Gastrocnemius medialis (tissue), 4 donors: ENCODE measurements around the gene SEC23IP. TPM values are rescaled to one million over a fixed set of nuclear protein-coding genes. Genes with fewer than 3 reads are reported as not detected.
"Not testable (repeated sequence)": the region's sequence is repeated elsewhere in the genome, so short reads cannot be mapped to it uniquely, and the experiment has no call there.

Source experiments
- ATAC-seq, 2 donors: fragments of 150-250 bp; one replicate each; pipeline ENCODE4 v1.9.1; 2016
- DNase-seq, 2 donors: peaks; one replicate each; pipeline ENCODE4 v3.0.0-alpha.2; 2019
- H3K27ac ChIP-seq, 4 donors: fragments of 200-600 bp; sonication (generic); 1 replicate in 1 of 4; 2 replicates in 3 of 4; pipeline ENCODE4 v1.5.1; 2016 to 2018; ENCODE audit warnings: mild to moderate bottlenecking in 2 of 4, moderate library complexity in 1 of 4
- H3K27me3 ChIP-seq, 3 donors: fragments of 200-600 bp; sonication (generic) in 2 of 3; 1 replicate in 1 of 3; 2 replicates in 2 of 3; pipeline versions ENCODE4 v1.5.1 to v1.6.0; 2016 to 2019; ENCODE audit warnings: mild to moderate bottlenecking in 1 of 3, moderate library complexity in 1 of 3
- H3K36me3 ChIP-seq, 2 donors: fragments of 200-600 bp; sonication (generic) in 1 of 2; one replicate each; pipeline ENCODE4 v1.5.1; 2017 to 2018
- H3K4me1 ChIP-seq, 2 donors: fragments of 200-600 bp; sonication (generic) in 1 of 2; one replicate each; pipeline ENCODE4 v1.5.1; 2016 to 2017; ENCODE audit warnings: mild to moderate bottlenecking in 2 of 2
- H3K4me3 ChIP-seq, 4 donors: fragments of 200-600 bp; sonication (generic) in 3 of 4; 1 replicate in 1 of 4; 2 replicates in 3 of 4; pipeline ENCODE4 v1.5.1; 2016 to 2019; ENCODE audit warnings: mild to moderate bottlenecking in 2 of 4
- H3K9me3 ChIP-seq, 3 donors: fragments of 200-600 bp; sonication (generic) in 2 of 3; 1 replicate in 1 of 3; 2 replicates in 2 of 3; pipeline ENCODE4 v1.5.1; 2016 to 2019
- CTCF ChIP-seq, 5 experiments: fragments of 450-650 bp in 3 of 5; fragments of 200-600 bp in 2 of 5; sonication (generic) in 2 of 5; IDR thresholded peaks in 4 of 5; conservative IDR thresholded peaks in 1 of 5; 1 replicate in 4 of 5; 2 replicates in 1 of 5; pipeline ENCODE4 v1.5.1; 2016 to 2019; ENCODE audit warnings: antibody characterized with exemption in 5 of 5, mild to moderate bottlenecking in 3 of 5, moderate library complexity in 3 of 5
- POLR2A ChIP-seq, 2 donors: fragments of 450-650 bp; IDR thresholded peaks; one replicate each; pipeline ENCODE4 v1.6.1; 2017; ENCODE audit warnings: antibody characterized with exemption in 2 of 2, mild to moderate bottlenecking in 2 of 2, moderate library complexity in 2 of 2
- in situ Hi-C, 4 donors: fragments of 200-750 bp; cut with MboI; loops; one replicate each; pipeline versions ENCODE4 v1.15.0 to v1.8.0; 2017; ENCODE audit warnings: low sequenced_read_pairs in 4 of 4
- intact Hi-C: fragments of 100-400 bp; cut with DNase I; formaldehyde crosslinking; loops from one replicate; pipeline ENCODE4 v1.15.1; 2023; ENCODE audit warnings: low total_unique reads
- total RNA-seq, 4 donors: library from RNA; depleted of rRNA; stranded (reverse); fragments of >200 nt; gene quantifications; one replicate each; pipeline versions ENCODE4 v1.1.0 to v1.2.3, GENCODE V29; 2016

SEC23IP gene
- total RNA-seq, 4 donors from 2014 or later, result 12.6 to 28.6 (median 21.6) TPM

GRCh38 chr10:119898577-119898976, 6.0 kb downstream of the SEC23IP start:
- Histone ChIP-seq H3K36me3 (peaks cover 0 to 27% of the 10 kb centered on the region in 2 donors), H3K4me3 (no peak overlapping the region), H3K4me1 (peaks cover 20 to 23% of the 10 kb centered on the region in 2 donors), H3K9me3 (no peaks in the 10 kb centered on the region), H3K27ac (no peak overlapping the region), H3K27me3 (no peaks in the 10 kb centered on the region)
- TF ChIP-seq CTCF (IDR thresholded peaks at IDR 0.05 in 4 of 5, conservative IDR thresholded peaks at IDR 0.05 in 1 of 5) (no peak), POLR2A (IDR thresholded peaks at IDR 0.05) (no peak)
- ATAC-seq (no peak), DNase-seq (no peak)
- in situ Hi-C loops, result no loop called here
- intact Hi-C loops, result no loop called here

GRCh38 chr10:119903946-119904666, 11.6 kb downstream of the SEC23IP start:
- ATAC-seq, result no peak
- in situ Hi-C loops (no loop called here), intact Hi-C loops (no loop called here)
- TF ChIP-seq CTCF (IDR thresholded peaks at IDR 0.05 in 4 of 5, conservative IDR thresholded peaks at IDR 0.05 in 1 of 5) (no peak), POLR2A (IDR thresholded peaks at IDR 0.05) (no peak)
- Histone ChIP-seq H3K9me3 (no peaks in the 10 kb centered on the region), H3K4me1 (no peaks in the 10 kb centered on the region), H3K27ac (no peak overlapping the region), H3K27me3 (no peaks in the 10 kb centered on the region), H3K36me3 (peaks cover 0 to 62% of the 10 kb centered on the region in 2 donors), H3K4me3 (no peak overlapping the region)
- DNase-seq, result no peak

GRCh38 chr10:119907695-119908094, 15.2 kb downstream of the SEC23IP start:
- H3K4me1 ChIP-seq, in situ Hi-C loops, intact Hi-C loops, ATAC-seq, H3K4me3 ChIP-seq, H3K27me3 ChIP-seq, H3K27ac ChIP-seq, DNase-seq, H3K9me3 ChIP-seq: not testable (repeated sequence)
- peaks cover 0 to 81% of the 10 kb centered on the region in 2 donors for H3K36me3 ChIP-seq

- Histone ChIP-seq H3K9me3 (no peaks in the 10 kb centered on the region), H3K36me3 (peaks cover 0 to 81% of the 10 kb centered on the region in 2 donors), H3K4me3 (no peak overlapping the region), H3K27ac (no peak overlapping the region), H3K27me3 (no peaks in the 10 kb centered on the region), H3K4me1 (no peaks in the 10 kb centered on the region)
- no peak for DNase-seq
- intact Hi-C loops, result no loop called here
- in situ Hi-C loops, result no loop called here
- no peak for TF ChIP-seq POLR2A (IDR thresholded peaks at IDR 0.05)
- no peak for TF ChIP-seq CTCF (IDR thresholded peaks at IDR 0.05 in 4 of 5, conservative IDR thresholded peaks at IDR 0.05 in 1 of 5)
- no peak for ATAC-seq
These were observed 15.6 kb downstream of the SEC23IP start for GRCh38 chr10:119908166-119908565.

- intact Hi-C loops (no loop called here), in situ Hi-C loops (no loop called here)
- no peak for ATAC-seq
- Histone ChIP-seq H3K27ac (no peak overlapping the region), H3K4me3 (no peak overlapping the region), H3K36me3 (peaks cover 0 to 81% of the 10 kb centered on the region in 2 donors), H3K9me3 (no peaks in the 10 kb centered on the region), H3K4me1 (no peaks in the 10 kb centered on the region), H3K27me3 (no peaks in the 10 kb centered on the region)
- DNase-seq, result no peak
- TF ChIP-seq POLR2A (IDR thresholded peaks at IDR 0.05), result no peak
- no peak for TF ChIP-seq CTCF (IDR thresholded peaks at IDR 0.05 in 4 of 5, conservative IDR thresholded peaks at IDR 0.05 in 1 of 5)
These were observed 18.2 kb downstream of the SEC23IP start for GRCh38 chr10:119910689-119911088.
